CD4-positive, alpha-beta T cell treated with Interleukin-10 for 1 hour (primary cell): ENCODE results near the gene RASL10A.

Source experiments
- DNase-seq: peaks from one replicate; pipeline ENCODE4 v3.0.0-alpha.2; 2020

The RASL10A gene

GRCh38 chr22:29316141-29316828 is 788 bp upstream of the RASL10A start:
- DNase-seq: no peak

GRCh38 chr22:29314537-29315285 is 786 bp downstream of the RASL10A start:
- DNase-seq: no peak

GRCh38 chr22:29313576-29314466 is 1.7 kb downstream of the RASL10A start:
- DNase-seq: no peak

DNA sequence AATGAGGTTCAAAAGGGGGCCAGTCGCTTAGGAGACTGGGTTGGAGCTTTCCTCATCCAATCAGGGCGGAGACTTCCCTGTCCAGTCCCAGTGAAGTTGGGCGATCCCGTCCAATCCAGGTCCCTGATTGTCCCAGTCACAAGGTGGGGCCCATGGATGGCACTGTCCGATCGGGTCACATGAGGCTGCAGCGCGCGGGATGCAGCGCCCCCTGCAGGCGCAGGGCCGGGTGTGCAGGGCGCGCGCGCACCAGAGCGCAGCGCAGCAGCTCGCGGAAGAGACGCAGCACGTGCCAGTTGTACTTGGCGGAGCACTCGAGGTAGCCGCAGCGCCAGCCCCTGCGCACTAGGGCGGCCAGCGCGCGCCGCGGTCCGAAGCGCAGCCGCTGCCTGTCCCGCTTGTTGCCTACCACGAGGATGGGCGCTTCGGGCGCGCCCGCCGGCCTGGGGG is 2.3 kb downstream of the RASL10A start:
- DNase-seq: no peak

DNA sequence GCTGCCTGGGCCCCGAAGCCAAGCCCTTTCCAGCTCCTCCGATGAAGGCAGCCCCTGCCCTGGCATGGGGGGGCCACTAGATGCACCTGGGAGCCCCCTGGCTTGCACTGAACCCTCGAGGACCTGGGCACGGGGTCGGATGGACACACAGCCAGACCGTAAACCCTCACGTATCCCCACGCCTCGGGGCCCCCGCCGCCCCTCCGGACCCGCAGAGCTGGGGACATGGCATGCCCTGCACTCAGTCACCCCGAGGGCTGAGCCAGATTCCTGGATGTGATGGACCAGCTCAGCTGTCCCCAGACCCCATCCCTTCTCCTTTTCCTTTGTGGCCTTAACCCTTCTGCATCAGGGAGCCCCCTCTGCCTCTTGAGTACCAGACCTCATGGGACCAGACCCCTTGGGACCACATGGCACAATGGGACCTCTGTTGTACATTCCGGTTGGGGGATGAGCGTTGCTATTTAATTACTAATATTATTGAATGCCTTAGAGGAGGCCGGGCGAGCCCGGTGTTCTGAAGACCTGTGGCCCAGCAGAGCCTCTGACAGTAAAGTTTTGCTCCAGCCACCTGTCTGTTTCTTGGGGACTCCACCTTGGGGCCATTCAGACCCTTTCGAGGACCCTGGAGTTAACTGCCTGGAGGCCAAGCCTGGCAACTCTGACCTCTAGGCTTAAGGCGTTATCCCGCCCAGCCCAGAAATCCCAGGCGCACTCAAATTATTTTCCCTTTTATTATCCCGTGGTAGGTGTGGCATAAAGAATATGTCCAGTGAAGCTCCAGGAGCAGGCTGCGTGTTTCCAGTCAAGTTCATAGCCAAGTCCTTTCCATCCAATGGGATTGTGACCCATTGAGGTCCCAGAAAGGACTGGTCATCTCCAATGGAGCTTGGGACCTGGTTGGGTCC is 3.0 kb downstream of the RASL10A start:
- no peak for DNase-seq

DNA sequence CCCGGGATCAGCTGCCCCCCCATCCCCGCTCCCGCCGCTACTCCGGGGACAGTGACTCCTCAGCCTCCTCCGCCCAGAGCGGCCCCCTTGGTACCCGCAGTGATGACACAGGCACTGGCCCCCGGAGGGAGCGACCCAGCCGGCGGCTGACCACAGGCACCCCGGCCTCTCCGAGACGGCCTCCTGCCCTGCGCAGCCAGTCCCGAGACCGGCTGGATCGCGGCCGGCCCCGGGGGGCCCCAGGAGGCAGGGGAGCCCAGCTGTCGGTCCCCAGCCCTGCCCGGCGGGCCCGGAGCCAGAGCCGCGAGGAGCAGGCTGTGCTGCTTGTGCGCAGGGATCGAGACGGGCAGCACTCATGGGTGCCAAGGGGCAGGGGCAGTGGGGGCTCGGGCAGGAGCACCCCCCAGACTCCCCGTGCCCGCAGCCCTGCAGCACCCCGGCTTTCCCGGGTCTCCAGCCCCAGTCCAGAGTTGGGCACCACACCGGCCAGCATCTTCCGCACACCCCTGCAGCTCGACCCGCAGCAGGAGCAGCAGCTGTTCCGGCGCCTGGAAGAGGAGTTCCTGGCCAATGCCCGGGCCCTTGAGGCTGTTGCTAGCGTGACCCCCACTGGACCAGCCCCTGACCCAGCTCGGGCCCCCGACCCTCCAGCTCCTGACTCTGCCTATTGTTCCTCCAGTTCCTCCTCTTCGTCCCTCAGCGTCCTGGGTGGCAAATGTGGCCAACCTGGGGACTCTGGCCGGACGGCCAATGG is 3.9 kb downstream of the RASL10A start:
- DNase-seq: no peak

DNA sequence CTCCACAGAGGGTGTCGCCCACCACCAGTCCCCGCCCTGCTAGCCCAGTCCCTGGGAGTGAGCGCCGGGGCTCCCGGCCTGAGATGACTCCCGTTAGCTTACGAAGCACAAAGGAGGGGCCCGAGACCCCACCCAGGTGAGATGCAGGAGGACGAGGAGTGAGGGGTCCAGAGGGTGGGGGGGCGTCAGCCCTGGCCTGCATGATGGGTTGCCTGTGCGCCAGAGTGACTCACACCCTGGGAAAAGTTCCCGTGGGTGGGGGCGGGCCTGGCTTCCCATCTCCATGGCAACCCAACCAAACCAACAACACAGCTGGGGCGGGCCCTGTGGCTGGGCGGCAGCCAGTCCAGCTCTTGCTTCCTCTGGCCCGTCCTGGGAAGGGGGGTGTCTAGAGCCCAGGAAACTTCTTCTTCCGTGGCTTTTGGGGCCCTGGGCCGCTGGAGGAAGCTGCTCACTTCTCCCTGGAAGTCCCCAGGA is 4.6 kb downstream of the RASL10A start:
- peak; percentile 63 for DNase-seq

GRCh38 chr22:29310065-29310862 is 5.2 kb downstream of the RASL10A start:
- DNase-seq: no peak

DNA sequence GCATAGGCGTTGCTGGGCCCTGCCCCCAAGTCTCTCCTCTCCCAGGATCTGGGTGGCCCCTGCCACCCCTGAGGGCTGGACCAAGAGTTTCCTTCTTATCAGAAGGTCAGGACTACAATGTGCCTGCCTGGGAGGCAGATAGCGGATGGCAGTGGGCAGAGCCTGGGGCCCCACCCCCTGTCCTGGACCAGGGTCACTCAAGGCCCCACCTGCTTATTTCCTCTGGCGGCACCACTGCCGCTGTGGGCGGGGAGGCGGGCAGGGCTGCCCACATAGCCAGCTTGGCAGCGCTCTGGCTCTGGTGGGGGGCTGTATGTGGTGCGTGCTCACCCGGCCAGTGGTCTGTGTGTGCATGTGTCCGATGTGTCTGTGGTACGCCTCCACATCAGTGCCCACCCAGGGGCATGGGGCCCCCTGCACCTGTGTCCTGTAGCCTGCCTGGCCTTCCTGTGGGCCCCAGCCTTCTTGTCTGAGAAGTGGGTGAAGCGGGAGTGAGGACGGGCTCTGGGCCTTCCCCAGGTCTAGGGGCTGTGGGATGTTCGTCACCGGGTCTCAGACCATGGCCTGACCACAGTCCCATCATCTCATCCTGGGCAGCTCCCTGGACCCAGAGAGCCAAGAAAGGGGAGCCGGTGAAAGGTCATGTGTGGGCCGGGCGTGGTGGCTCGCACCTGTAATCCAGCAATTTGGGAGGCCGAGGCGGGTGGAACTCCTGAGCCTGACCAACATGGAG is 6.0 kb downstream of the RASL10A start:
- no peak for DNase-seq

DNA sequence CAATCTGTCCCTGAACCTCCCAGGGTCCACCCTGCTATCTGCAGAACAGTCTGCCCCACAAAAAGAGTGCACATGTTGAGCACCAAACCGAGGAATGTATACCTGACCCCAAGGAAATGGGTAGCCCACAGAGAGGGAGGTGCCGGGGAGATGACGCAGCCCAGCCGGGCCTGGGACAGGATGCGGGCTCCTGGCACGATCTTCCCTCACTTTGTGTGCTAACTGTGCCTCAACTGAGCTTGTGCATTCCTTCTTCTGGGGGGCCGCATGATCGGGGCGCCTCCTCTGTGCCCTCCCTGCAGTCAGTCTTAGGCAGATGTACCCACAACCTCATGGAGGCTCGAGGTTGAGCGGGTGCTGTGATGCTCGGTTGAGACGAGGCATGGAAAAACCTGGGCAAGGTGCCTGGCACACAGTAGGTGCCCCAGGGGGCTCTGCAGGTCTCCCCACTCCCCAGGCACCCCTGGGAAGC is 6.7 kb downstream of the RASL10A start:
- DNase-seq: peak; percentile 33

GRCh38 chr22:29308148-29308790 is 7.2 kb downstream of the RASL10A start:
- DNase-seq: no peak

DNA sequence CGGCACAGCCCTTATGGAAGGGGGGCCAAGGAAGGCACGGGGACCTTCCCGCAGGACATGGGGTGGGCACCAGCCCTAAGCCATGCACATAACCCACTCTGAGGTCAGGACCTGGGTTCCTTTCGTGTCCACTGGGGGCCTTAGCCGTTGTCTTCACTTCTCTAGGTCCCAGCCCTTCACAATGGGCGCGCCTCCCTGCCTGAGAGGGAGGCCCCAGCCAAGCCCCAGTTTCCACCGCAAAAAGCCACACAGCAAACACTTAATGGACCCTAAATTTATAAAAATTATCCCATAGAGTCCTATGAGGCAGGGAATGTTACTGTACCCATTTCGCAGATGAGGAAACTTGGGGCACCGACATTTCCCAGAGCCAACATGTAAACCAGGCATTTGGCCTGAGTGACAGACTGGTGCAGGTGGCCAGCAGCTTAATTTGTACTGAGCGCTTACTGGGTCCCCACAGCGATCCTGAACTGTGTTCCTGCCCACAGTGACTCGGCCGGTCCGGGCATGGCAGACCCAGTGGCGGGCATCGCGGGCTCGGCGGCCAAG is 7.8 kb downstream of the RASL10A start:
- no peak for DNase-seq

DNA sequence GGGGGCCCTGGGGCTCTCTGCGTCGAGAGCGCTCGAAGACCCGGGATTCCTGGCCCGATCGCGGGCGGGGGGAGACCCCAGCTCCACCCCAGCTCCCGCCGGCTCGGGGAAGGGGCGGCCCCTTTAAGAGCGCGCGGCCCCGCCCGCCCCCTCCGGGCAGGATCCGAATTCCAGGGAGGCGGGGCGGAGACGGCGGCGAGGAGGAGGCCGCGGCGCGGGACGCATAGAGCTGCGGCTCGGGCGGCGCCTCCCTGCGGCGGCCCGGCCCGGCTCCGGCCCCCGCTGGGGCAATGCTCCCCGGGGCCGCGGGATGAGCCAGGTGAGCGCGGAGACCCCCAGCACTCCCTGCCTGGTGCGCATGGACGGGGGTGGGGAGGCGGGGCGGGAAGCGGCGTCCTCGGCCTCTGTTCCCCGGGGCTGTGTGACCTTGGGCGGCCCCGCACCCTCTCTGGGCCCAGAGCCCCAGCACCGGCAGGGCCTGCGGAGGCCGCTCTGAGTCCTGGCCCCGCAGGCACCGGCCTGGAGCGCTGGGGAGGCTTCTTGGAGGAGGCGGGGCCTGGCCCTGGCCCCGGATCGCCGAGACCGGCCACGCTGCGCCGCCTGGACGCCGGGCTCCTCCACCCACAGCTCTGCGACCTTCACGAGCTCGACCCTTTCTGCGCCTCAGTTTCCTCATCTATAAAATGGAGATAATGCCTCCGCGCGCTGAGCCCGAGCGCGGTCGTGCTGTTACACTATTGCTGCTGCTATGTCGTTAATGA is 8.5 kb downstream of the RASL10A start:
- DNase-seq: peak; percentile 31

- DNase-seq: peak; percentile 39
Measured at GRCh38 chr22:29306175-29306834, 9.2 kb downstream of the RASL10A start, which contains the start of gene GAS2L1. Gene GAS2L1 (plus strand): TSS chr22:29306650. CDS start chr22:29308106, 1,456 bp downstream.

DNA sequence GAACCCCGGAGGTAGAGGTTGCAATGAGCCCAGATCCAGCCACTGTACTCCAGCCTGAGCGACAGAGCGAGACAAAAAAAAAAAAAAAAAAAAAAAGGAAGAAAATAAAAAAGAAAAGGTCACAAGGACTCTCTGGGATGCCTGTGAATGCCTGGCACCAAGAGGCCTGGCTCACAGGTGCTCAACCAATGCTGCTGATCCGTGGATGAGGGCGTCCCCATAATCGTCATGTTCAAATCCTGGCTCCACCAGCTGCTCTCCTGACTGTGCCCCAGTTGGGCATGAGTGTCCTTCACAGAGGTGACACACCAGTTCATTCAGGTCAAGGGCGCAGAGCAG is 9.7 kb downstream of the RASL10A start:
- no peak for DNase-seq

- no peak for DNase-seq
Measured at GRCh38 chr22:29302681-29303465, 12.6 kb downstream of the RASL10A start.

- DNase-seq: no peak
Measured at GRCh38 chr22:29302402-29302680, 13.2 kb downstream of the RASL10A start.
